Measurements from ENCODE around the gene AP5B1. TPM values are rescaled to one million over a fixed set of nuclear protein-coding genes. Genes with fewer than 3 reads are reported as not detected.

Gene AP5B1
- total RNA-seq, 1 experiment from 2014 or later, result 20.6 TPM

DNA sequence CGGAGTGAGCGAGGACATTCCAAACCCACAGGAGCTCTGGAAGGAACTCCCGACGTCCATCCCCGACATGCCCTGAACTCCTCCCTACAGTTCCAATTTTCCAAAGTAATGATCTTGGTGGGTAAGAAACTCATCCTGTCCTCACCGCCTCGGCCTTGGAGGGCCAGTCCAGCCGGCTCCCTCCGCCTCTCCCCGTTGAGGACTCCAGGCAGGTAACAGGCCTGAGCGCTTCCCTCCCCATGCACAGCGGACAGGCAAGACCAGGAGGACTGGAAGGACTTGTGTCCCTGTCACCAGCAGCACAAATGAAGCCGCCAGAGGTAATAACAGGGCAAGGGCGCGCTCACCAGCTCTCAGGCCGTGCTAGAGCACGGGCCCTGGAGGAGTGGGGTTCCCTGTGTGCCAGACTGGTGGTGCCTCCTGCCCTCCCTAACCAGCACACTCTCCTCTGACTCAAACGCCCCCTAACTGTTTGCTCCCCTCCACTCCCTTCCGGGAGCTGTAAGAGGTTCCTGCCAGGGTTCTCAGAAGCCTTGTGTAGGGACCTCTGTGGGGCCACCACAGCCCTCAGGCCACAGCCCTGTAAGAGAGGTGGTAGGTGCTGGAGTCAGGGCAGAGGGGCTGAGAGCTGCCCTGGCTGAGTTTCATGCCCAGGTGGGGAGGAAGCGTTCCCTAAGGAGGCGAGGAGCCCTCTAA is 23.2 kb upstream of the AP5B1 start:
- in situ Hi-C loops (cut with HindIII; ENCODE audit: low sequenced_read_pairs), result no loop called here
- DNase-seq (ENCODE audit: low spot score), result no peak

DNA sequence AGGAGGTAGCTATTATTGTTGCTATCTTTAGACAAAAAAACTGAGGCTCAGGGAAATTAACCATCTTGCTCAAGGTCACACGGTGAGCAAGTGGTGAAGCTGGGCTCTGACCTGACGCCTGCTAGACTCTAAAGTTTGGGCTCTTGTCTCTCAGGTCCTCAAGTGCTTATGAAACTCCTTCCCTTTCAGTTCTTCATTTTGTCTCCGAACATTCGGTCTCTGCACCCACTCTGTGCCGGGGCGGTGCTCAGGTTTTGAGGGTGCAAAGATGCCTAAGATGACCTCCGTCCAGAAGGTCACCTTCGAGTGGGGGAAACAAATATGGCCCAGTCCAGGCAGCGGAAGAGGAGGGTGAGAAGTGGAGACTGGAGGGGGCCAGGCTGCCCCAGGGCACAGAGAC is 22.1 kb upstream of the AP5B1 start:
- DNase-seq (ENCODE audit: low spot score), result no peak

DNA sequence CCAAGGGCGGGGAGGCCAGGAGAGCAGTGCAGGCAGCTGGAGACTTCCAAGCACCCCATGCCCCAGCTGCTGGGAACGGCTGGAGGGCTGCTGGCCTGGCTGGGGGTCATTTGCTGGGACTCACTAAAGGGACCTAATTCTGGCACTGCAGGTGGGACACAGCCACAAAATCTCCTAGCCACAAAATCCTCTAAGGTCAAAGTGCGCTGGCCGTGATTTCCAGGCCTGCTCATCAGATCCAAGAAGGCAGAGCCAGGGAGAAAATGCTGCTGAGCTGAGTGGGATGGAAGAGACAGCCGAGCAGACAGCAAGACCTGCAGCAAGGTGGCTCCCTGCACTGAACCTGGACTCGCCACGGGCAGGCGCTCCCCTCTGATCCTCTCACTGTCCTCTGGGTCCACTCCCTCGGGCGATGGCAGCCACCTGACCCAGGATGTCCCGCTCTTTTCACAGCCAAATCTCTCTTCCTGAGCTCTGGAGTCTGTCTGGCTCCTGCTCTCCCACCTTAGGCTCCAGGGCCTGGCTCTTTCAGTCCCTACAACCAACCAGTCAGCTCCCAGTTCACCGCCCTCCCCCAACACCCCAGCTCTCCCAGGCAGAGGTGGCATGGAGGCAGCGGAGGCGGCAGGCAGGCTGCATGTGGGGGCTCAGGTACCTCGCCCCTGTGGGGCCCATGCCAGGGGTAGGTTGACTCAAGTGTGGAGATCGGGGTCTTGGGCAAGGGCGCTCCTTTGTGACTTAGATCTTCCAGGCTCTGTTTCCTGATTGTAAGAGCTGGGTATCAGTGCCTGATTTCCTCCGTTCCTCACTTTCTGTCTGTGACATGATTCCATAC is 20.6 kb upstream of the AP5B1 start:
- in situ Hi-C loops (cut with HindIII; ENCODE audit: low sequenced_read_pairs), result no loop called here
- no peak for DNase-seq (ENCODE audit: low spot score)

More for the DNA sequence above, 22.1 kb upstream of the AP5B1 start:
- in situ Hi-C loops (cut with HindIII; ENCODE audit: low sequenced_read_pairs), result no loop called here

DNA sequence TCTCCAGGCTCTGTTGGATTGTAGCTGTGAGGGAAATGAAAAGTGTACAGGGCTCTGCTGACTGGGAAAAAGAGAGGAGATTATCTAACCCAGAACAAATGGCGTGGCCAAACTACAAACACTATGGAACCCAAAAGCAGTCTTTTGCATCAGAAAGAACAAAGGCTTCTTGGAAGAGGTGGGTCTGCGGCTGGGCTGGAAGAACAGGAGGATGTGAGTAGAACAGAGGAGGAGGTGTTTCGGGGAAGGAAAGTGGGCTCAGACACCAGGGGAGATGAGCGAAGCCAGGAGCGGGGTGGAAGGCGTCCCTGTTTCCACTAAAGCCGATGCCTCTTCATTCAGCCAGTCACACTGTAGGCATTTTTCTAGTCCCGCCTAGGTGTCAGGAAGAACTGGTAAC is 18.1 kb upstream of the AP5B1 start:
- DNase-seq (ENCODE audit: low spot score), result no peak
- in situ Hi-C loops (cut with HindIII; ENCODE audit: low sequenced_read_pairs), result no loop called here

DNA sequence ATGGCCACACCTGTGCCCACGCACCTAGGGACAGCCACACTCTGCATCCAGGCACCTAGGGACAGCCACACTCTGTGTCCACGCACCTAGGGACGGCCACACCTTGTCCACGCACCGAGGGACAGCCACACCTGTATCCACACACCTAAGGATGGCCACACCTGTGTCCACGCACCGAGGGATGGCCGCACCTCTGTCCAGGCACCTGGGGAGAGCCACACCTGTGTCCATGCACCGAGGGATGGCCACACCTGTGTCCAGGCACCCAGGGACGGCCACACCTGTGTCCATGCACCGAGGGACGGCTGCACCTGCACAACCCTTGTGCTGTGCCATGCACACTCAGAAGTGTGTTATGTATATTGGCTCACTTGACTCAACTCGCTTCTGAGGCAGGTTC is 16.9 kb upstream of the AP5B1 start:
- DNase-seq (ENCODE audit: low spot score), result no peak
- in situ Hi-C loops (cut with HindIII; ENCODE audit: low sequenced_read_pairs), result no loop called here

DNA sequence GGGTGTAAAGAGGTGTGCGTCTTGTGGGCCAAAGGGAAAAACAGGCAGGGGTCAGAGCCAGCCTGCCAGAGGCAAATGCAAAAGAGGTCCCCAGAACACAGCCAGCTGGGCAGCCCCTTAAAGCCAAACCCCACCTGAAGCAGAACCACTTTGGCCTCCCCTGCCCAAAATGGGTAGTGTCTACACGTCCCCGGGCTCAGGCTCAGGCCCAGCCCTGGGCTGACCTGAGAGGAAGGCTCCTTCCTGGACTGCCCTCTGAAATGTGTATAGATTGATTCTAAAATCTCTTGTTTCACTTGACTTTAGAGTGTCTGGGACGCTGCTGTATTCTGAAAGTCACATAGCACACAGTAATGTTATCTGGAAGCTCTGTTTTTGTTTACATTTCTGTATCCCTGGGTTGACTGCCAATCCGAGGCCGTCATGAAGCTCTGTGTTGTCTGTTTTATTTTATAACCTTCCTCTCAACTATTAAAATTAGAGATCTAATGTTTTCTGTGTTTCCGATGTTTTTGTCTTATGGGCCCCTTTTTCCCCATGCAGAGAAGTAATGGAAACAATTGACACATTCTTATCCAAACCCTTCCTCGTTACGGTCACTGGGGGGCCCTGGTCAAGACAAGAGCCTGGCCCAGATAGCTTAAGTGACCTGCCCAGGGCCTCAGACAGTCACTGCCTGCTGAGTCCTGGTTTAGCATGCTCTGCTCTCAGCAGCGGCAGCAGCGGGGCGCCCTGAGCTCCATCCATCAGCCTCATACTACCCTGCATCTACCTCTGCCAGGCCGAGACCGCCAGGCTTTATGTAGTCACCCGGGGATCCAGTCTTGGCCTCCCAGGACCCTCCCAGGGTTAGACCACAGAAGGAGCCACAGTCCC is 16.2 kb upstream of the AP5B1 start:
- in situ Hi-C loops (cut with HindIII; ENCODE audit: low sequenced_read_pairs), result no loop called here

DNA sequence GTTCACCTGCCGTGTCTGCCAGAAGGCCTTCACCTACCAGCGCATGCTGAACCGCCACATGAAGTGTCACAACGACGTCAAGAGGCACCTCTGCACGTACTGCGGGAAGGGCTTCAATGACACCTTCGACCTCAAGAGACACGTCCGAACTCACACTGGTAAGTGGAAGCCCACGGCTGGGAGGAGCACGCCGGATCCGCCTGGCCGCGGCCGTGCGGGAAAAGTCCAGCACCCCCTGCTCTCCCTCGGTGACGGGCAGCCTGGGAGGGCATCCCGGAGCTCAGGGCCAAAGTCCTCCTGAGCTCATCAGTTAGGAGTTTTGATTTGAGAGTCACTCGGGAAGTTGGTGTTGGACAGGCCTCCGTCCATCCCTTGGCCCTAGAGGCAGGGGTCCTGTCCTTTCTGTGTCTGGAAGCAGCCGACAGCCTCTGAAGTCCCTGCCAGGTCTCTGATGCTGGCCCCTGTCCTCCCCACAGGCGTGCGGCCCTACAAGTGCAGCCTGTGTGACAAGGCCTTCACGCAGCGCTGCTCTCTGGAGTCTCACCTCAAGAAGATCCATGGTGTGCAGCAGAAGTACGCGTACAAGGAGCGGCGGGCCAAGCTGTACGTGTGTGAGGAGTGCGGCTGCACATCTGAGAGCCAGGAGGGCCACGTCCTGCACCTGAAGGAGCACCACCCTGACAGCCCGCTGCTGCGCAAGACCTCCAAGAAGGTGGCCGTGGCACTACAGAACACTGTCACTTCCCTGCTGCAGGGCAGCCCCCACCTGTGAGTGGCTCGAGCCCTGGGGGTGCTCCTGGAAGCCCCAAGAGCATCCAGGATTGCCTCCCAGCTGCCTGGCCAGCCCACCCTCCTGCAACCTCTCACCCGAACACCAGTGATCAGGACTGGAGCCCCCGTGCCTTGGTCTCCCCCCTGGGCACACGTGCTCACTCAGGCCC is 14.1 kb upstream of the AP5B1 start:
- no peak for DNase-seq (ENCODE audit: low spot score)
- in situ Hi-C loops (cut with HindIII; ENCODE audit: low sequenced_read_pairs), result no loop called here

More for the DNA sequence above, 16.2 kb upstream of the AP5B1 start:
- no peak for DNase-seq (ENCODE audit: low spot score)

GRCh38 chr11:65793625-65794400 is 13.0 kb upstream of the AP5B1 start:
- in situ Hi-C loops (cut with HindIII; ENCODE audit: low sequenced_read_pairs), result no loop called here
- no peak for DNase-seq (ENCODE audit: low spot score)

GRCh38 chr11:65793144-65793581 is 12.4 kb upstream of the AP5B1 start:
- DNase-seq (ENCODE audit: low spot score), result no peak
- in situ Hi-C loops (cut with HindIII; ENCODE audit: low sequenced_read_pairs), result no loop called here

DNA sequence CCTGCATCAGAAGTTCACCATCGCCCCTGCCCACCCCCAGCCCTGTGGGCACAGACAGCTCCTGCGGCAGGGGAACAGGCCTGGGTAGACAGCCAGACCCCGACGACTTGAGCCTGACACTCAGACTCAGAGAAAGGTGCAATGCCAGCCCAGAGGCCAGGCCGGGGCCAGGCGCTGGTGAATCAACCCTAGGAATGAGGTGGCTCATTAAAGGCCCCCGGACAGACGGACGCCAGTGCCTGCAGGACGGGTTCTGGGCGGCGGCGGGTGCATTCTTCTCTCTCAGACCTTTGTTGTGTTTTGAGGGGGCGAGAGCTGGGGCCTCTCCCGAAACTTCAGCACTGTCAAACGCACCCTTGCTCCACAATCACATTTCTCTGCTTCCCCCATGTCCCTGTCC is 11.7 kb upstream of the AP5B1 start:
- DNase-seq (ENCODE audit: low spot score), result no peak
- in situ Hi-C loops (cut with HindIII; ENCODE audit: low sequenced_read_pairs), result no loop called here

- in situ Hi-C loops (cut with HindIII; ENCODE audit: low sequenced_read_pairs), result no loop called here
- DNase-seq (ENCODE audit: low spot score), result no peak
Measured at GRCh38 chr11:65791719-65792213, 11.0 kb upstream of the AP5B1 start.

DNA sequence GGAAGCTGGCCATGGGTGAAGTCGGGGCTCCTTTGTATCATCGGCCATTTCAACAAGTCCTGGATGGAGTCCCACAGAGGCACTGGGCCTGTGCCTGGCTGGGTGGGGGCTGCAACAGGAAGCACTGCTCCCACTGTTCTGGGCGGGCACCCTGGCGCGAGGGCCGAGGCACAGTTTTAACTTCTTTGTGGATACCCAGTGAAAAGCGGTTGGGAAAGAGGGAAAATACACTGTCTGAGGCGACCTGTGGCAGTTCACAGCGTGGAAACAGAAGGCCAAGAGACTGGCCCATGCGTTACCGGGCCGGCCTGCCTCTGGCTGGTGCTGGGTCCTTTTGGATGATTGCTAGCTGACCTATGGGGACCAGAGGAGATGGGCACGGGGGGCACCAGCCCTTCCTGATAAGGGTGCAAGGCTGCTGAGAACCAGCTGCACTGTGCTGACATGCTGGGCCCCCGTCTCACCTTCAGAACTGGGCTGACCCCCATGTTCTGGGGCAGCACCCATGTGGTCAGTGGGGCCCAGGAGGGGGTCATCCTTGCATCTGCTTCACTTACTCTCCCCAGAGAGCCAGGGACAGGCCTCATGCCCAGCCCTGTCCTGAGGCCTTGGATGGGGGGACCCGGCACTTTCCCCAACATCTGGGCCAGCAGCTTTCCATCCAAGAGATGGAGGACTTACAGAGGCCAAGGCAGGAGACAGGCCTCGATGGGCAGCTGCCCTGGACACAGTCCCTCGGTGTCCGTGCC is 10.3 kb upstream of the AP5B1 start:
- in situ Hi-C loops (cut with HindIII; ENCODE audit: low sequenced_read_pairs), result no loop called here
- DNase-seq (ENCODE audit: low spot score), result no peak

DNA sequence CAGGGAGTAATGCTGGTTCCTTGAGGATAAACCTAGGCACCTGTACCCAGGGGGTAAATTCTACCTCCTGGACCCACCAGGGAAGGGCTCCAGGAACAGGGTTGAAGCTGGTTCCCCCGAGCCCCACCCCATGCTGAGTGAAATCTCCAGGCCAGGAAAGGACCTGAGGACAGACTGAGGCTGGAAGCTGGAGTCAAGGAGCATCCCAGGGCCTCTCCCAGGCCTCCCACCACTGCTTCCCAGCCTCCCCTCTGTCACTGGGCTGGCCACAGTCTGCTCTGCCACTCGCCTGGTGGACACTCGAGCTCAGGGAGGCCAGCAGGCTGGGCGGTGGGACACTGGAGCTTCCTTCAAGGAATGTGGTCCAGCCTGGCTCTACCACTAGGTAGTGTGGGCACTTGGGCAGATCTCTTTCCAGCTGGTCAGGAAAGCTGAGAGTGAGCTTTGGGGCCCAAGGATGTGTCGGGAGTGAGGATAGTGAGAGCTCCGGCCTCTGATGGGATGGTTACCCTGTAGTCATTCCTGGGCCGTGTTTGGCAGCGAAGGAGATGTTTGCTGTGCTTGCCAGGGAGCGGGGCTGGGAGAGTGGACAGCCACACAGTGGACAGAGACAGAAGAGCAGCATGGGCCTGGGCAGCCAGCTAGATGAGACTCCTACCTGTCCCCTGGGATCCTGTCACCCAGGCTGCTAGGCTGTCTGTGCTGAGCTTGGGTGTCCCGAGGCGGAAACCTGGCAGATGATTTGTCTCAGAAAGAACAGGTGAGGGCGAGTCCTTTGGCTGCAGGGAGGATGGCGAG is 9.5 kb upstream of the AP5B1 start:
- DNase-seq (ENCODE audit: low spot score), result no peak
- in situ Hi-C loops (cut with HindIII; ENCODE audit: low sequenced_read_pairs), result no loop called here

DNA sequence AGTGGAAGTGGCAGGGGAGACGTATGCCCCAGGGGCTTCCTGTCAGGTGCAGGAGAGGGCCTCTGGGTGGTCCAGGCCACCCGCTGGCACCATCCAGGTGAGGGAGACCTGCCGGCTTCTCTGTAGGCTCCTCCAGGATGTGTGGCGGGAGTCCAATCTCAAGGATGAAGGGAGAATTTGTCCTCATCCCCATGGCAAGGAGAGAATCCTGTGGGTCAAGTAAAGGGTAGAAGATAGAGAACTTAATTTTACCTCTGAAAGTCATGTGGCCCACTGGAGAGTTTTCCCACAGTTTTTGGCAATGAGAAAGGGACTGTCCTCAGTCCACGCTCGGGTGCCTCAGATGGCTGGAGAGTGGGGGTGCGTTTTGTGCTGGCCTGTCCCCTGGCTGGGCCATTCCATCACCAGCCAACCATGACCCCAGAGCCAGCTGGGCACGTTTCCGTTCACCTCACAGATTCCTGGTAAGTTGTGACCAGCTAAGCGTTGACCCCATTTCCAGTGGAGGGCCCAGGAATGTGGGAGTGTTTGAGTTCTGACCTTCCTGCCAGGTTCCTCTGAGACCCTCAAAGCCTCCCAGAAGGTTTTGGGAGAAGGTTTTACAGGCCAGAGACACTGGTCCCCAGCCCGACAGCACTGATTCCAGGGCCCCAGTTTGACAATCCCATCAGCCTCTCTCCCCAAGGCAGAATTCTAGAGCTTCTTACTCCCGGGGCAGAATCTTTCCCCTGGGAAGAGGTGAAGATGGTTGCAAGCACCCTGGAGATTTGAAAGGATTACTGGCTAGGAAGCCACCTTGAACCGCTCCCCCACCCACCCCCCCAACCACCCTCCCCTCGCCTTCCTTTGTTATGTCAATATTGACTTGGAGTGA is 8.7 kb upstream of the AP5B1 start:
- in situ Hi-C loops (cut with HindIII; ENCODE audit: low sequenced_read_pairs), result no loop called here
- no peak for DNase-seq (ENCODE audit: low spot score)

DNA sequence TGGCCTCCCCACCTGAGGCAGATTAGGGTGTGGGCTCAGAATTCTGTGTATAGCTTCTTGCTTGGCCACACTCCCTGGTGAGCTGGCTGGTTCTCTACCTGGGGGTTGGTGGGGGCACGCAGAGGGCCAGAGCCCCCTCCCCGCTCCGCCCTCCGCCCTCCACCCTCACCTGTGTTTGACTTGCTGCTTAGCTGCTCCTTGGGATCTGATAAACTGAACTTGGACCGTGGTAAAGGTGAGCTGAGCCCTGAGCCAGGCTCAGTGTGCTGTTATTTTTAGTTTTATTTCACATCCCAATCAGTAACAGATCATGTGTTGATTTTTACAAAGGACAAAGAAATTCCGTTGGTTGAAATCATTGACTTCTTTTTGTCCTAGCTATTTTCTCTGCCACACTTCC is 8.0 kb upstream of the AP5B1 start:
- DNase-seq (ENCODE audit: low spot score), result no peak

More for the DNA sequence above, 8.0 kb upstream of the AP5B1 start:
- in situ Hi-C loops (cut with HindIII; ENCODE audit: low sequenced_read_pairs), result no loop called here

All from G401 (cell line).